Middle frontal gyrus (tissue), 1 donor: ENCODE measurements around the gene PPP2R1A.

Experiments
- DNase-seq: peaks from one replicate; pipeline ENCODE4 v3.0.0-alpha.2; 2015; ENCODE audit warnings: low spot score; ENCODE audit errors: extremely low spot score

Gene PPP2R1A

GRCh38 chr19:52189735-52190486 is at the start of gene PPP2R1A:
PPP2R1A (plus strand) TSS chr19:52190052; CDS start chr19:52190097, 45 bp downstream.
- DNase-seq: peak; percentile 100

DNA sequence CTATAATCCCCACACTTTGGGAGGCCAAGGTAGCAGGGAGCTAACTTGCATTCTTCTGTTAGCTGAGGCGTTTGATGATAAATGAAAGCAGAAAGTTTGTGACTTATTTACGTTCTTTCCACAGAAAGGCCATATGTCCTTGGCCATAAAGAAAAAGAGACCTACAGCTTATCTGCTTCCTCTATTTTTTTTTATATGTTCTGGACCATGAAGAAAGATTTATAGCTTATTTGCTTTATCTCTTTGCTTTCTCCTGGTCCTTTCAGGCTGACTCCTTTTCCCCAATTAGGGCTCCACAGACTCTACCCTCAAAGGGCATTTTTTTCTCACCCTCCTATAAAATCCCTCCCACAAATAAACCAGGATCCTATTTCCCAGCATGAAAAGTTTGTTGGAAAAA is 48.6 kb upstream of the PPP2R1A start:
- no peak for DNase-seq

GRCh38 chr19:52142001-52142595 is 47.8 kb upstream of the PPP2R1A start:
- DNase-seq: no peak

GRCh38 chr19:52148256-52148655 is 41.6 kb upstream of the PPP2R1A start:
- no peak for DNase-seq

- DNase-seq: no peak
Observed at GRCh38 chr19:52155596-52156359, 34.1 kb upstream of the PPP2R1A start.

- DNase-seq: no peak
Observed at GRCh38 chr19:52170304-52170703, 19.5 kb upstream of the PPP2R1A start.

GRCh38 chr19:52170863-52171320 is 19.0 kb upstream of the PPP2R1A start:
- DNase-seq: no peak

- peak; percentile 9 for DNase-seq
Observed at GRCh38 chr19:52171321-52172169, 18.3 kb upstream of the PPP2R1A start, which contains the start of gene ZNF836. ZNF836 (minus strand) TSS chr19:52171621; CDS start chr19:52168072, 3,549 bp downstream.

DNA sequence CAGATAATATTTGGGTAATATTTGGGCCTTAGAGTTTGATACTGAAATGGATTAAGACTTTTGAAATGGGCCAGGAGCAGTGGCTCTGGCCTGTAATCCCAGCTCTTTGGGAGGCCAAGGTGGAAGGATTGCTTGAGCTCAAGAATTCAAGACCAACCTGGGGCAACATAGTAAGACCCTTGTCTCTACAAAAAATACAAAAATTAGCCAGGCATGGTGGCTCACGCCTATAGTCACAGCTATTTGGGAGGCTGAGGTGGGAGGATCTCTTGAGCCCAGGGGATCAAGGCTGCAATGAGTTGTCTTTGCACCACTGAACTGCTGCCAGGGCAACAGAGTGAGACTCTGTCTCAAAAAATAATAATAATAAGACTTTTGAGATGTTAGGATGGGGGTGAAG is 17.5 kb upstream of the PPP2R1A start:
- DNase-seq: no peak

DNA sequence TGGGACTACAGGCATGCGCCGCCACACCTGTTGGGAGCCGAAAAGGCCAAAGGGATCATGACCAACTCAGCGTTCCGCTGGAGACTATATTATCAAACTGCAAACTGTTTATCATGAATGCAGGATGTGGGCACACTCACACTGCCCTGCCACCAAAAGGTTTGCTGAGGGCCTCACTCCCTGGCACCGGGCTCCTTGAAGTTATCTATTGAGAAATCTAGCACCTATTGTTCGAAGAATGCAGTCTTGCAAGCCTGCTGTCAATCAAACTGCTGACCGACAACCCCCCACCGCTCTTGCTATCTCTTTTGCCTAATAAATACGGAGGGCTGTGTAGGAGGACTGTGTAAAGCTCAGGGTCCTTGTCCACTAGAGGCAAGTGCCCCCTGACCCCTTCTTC is 13.3 kb upstream of the PPP2R1A start:
- DNase-seq: no peak

GRCh38 chr19:52187407-52187806 is 2.4 kb upstream of the PPP2R1A start:
- DNase-seq: no peak

DNA sequence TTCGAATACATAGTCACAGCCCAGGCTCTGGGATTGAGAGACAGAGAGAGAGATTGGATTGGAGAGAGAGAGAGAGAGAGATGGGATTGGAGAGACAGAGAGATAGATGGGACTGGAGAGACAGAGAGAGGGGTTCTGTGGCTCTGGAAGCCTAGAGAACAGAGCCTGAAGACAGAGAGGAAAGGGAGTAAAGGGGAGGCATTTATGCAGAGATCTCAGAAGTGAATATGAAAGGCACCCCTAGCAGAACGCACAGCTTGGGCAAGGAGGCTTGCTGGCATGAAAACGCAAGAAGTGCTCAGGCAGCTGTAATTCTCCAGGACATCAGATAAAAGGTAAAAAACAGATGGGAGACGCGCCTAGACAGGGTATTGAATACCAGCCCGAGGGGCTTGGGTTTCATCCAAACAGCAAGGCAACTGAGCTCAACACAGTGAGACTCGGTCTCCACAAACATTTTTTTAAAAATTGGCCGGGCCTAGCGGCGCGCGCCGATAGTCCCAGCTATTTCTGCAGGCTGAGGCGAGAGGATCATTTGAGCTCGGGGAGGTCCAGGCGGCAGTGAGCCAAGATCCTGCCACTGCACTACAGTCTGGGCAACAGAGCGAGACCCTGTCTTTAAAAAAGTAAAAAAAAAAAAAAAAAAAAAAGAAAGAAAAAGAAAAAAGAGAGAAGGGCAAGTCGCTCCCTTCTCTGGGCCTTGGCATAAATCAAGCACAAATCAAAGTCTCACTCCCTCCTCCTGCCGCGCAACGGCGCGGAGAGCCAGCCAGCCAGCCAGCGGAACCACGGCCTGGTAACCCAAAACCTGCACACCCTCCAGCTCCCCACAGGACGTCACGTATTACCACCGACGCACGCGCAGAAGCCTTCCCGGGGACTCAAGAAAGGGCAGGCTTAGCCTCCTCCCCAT is 774 bp upstream of the PPP2R1A start:
- DNase-seq: no peak

DNA sequence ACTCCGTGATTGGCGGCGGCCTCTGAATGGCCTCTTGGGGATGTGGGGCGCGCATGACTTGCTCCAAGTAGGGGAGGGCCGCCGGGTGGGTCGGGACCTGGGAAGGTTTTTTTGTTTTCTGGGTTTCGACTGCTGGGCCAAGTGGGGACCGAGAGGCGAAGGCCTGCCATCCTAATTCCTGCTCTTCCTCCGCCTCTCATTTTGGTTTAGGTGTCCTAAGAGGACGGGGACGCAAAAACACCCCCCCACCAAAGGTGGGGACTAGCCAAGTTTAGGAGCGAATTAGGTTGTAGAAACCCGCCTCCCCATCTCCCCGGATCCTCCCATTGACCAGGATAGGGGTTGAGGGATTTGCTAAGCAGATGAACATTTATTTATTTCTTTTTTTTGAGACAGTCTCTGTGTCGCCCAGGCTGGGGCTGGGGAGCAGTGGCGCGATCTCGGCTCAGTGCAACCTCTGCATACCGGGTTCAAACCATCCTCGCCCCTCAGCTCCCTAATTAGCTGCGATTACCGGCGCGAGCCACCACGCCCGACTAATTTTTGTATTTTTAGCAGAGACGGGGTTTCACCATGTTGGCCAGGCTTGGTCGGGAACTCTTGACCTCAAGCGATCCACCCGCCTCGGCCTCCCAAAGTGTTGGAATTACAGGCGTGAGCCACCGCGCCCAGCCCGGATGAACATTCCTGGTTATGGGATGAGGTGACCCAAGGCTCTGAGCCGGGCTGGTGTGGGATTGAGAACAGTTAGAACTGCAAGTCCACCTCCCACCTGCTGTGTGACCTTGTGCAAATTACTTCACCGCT is 838 bp downstream of the PPP2R1A start:
- no peak for DNase-seq

DNA sequence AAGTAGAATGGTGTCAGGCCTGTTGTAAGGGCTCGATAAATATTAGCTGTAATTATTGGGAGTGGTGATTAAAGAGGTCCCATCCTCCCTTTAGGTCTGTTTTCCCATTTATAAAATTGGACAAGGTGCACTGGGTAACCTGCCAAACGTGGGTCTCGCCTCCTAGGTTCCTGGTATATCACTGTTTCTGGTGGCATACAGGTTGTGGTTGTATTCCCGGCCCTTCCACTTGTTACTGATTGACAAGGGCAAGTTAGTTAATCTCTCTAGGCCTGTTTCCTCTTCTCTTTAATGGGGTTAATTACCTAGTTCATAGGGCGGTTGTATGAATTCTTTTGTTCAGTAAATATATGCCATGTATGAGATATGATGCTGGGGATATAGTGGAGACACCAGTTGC is 1.5 kb downstream of the PPP2R1A start:
- DNase-seq: no peak

GRCh38 chr19:52191951-52192350 is 2.1 kb downstream of the PPP2R1A start:
- no peak for DNase-seq

DNA sequence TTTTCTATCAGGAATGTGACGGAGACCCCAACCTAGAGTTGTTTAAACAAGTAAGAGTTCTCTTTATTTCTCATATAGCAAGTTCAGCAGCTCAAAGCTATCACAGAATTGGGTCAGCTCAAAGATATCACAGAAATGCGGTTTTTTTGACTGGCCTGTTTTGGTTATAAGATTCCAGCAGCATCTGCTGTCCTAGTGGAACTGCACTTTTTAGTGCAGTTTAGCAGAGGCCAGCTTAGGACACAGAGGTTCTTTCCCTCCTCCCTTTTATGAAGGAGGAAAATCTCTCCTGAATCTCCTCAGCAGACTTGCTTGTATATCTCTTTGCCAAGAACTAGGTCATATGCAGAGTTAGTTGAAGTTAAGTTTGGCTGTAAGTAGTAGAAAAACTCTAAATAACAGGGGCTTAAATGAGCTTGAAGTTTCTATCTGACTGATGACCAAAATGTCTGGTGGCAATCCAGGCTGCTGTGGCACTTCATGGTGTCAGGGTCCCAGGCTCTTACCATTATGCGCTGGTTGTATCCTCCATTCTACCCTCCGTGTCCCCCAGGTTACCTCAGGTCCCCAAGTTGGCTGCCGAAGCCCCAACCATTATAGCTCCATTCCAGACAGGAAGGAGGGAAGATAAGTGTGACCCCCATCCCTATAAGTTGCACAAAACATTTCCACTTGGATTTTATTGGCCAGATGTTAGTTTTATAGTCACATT is 6.6 kb downstream of the PPP2R1A start:
- DNase-seq: no peak

- DNase-seq: no peak
Observed at GRCh38 chr19:52197964-52198363, 8.1 kb downstream of the PPP2R1A start.

- DNase-seq: no peak
Observed at GRCh38 chr19:52198678-52199077, 8.8 kb downstream of the PPP2R1A start.

DNA sequence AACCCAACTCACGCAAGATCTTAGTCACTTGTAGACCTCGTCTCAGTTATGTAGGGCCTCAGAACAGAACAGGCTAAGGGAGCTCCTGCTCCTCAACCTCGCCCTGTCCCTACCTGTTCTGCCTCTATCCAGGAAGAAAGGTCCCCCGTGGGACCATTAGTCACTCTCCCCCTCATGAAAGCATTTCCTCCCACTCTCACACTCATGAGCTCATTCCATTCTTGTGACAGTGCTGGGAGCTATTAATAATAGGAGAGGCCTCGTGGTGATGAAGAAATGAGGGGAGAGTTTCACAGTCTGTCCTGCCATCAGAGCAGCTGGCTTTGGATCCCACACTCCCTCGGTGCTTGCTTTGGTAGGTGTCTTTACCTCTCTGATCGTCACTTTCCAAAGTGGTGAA is 10.2 kb downstream of the PPP2R1A start:
- no peak for DNase-seq
